Stimulated activated CD4-positive, alpha-beta T cell treated with anti-CD3 and anti-CD28 coated beads, Interleukin-1b, Interleukin-23, amount 100 ng/mL, for 24 hours (primary cell): ENCODE measurements around the gene DTYMK.
"Not testable (repeated sequence)": the region's sequence is repeated elsewhere in the genome, so short reads cannot be mapped to it uniquely, and the experiment has no call there.

Experiments used
- DNase-seq, 4 experiments: peaks; one replicate each; pipeline ENCODE4 v3.0.0-alpha.2; 2020; ENCODE audit warnings: low read depth in 4 of 4, low spot score in 1 of 4

Gene DTYMK

DNA sequence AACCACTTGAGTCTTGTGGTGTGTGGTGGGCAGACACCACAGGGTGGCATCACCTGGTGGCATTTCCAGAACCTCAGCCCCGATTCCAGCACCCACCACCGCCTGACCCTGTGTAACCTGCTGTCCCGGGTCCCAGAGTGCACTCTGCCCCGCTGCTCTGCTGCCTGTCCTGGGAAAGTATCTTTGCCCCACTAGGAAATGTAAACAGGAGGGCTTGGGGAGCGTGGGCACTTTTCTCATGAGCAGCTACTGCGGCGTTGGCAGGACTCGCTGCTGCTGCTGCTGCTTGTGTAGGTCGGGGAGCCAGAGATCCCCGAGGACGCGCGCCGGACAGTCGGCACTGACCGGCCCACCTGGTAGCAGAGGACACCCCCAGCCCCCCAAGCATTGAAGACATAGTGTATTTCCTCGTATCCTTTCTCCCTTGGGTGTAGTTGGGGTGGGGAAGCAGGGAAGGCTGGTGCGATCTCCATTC lies 13.4 kb downstream of the DTYMK start:
- no peak for DNase-seq

DNA sequence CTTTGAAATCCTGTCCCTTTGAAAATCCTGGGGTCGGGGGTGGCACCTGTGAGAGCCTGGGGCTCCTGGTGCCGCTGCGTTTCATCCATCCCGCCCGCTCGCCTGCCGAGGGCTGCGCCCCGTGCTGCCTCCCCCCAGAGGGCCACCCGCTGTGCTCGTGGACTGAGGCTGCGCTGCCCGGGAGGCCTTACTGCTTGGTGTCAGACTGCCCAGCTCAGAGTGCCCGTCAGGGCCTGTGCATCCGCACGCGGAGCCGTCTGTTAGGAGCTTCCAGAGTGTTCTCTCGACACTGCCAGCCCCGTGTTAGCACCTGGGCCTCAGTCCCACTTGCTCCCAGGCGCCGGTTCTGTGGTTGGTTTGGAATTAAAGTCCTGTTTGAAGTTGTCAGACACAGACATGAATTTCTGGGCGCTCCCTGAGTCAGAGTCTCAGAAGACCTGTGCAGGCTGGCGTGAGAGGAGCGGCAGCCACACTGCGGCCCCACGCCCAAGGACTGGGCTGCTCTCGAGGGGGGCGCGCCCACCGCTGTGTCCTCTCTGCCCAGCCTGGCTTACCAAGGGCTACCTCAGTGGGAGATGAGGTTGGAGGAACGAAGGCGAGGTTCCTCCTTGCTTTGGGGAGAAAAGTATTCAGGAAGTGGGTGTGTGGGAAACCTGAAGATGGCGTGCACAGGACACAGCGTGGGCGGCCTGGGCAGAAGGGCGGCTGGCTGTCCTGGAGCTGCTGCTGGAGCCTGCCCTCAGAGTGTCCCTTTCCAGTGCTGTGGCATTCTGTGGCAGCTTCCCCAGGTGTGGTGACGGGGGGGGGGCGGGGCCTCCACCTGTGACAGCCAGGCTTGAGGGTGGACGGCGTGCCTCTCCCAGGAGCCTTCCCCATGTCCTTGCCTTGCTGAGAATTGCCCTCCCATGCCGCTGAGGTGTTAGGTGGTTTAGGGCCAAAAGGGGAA lies 14.1 kb downstream of the DTYMK start:
- no peak for DNase-seq

DNA sequence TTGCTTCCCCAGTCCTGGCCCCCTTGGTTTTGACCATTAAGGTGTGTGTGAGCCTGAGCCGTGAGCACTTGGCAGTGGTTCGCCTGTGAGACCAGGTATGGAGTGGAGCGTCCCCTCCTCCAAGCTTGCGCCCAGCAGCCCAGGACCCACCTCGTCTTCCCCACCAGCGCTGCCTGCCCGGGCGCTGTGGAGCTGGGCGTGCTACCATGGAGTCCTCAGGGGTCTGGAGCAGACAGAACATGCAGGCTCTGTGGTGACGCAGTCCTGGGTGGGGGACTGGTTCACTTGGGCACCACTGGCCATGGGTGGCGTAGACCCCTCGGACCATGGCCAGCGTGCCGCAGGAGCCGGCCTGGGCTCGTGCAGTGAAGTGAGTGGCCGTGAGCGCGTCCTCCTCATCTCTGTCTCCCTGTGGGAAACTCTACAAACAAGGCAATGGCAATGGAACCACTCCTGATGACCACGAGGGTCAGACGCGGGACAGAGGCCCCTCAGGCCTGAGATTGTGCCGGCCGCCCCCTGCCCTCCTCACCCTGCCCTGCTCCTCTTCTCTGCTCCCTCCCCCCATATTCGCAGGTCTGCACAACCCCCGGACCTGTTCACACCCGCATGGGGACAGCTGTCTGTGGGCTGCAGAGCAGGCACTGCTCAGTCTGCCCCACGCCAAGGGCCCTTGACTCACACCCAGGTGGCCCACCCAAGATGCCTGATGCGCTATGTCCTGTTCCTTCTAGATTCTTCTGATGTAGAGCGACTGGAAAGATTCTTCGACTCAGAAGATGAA lies 15.0 kb downstream of the DTYMK start:
- no peak for DNase-seq

DNA sequence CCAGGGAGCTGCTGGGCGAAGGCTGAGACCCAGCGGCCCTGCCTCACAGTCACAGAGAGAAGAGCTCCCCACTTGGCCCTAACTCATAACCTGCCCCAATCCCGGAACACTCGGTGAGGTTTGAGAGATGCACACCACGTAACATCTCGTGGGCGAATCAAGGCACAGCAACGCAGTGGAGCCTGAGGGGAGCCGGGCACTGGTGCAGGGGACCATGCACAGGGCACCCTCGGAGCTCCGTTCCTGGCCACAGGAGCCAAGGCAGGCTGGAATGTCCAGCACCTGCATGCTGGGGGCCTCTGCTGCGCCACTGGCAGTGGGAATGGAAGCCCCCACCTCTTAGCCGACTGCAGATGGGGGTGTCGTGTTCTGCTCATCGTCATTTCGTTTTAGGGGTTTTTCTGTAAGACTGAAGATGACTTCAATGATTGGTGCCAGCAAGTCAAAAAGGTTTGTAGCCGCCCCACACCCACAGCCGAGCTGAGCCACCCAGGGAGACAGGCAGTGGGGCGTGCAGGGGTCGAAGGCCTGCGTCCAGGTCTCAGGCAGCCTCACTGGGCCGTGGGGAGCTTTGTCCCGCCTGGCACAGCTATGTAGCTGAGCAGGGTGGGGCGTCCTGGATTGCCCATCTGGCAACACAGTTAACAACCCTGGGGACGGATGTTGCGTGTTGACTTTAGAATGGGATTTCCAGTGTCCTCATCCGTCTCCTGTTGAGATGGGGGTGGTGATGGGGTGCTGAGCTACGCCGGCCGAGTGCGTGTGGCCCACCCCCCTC lies 16.1 kb downstream of the DTYMK start:
- no peak for DNase-seq

DNA sequence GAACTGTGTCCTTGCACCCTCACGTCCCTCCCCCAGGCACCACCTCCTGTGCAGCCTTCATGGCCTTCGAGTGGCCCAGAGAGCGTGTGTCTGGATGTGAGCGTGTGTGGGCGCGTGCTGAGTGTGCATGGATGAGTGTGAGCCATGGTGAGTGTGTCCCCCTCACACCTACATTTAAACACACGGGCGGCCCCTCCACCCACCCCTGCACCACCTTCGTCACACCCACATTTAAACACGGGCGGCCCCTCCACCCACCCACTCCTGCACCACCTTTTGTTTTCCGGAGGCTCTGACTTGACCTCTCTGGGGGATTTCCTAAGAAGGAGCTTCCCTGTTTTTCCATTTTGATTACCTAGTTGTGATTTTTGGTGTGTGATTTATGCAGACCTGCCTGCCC lies 17.8 kb downstream of the DTYMK start:
- no peak for DNase-seq

DNA sequence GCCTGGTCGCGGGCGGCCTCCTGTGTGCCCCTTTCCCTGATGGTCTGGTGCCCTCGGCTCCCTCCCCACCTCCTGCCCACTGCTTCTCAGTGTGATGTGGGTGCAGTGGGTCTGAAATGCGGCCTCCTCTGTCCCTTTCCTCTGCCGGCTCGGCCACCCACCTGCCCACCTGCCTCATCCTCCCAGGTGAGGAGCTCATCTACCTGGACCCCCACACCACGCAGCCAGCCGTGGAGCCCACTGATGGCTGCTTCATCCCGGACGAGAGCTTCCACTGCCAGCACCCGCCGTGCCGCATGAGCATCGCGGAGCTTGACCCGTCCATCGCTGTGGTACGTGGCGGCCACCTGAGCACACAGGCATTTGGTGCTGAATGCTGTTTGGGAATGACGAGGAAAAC lies 18.3 kb downstream of the DTYMK start:
- no peak for DNase-seq

DNA sequence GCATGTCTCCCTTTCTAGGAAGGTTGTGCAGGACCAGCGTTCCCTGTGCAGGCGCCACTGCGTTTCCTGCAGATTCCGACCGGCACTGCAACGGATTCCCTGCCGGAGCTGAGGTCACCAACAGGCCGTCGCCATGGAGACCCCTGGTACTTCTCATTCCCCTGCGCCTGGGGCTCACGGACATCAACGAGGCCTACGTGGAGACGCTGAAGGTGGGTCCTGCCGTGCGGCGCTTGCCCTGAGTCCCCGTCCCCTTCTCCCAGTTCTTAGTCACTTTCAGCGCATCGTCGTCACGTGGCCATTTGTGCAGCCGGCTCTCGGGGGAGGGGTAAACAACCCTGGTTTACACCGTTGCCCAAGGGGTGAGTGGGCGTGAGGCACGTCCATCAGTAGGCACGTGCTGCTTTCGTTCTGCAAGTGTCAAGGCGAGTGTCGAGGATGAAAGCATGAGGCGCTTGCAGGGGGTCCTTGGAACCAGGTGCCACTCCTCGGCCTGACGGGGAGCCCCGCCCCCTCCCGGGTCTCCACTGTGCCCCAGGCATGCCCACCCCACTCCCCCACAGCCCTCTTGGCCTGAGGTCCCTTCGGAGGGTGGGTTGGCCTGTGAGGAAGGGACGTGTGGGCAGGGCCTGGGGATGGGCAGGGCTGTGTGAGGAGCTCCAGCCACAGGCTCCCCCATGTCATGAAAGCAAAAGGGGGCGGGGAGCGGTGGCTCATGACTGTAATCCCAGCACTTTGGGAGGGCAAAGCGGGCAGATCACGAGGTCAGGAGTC lies 19.8 kb downstream of the DTYMK start:
- no peak for DNase-seq

DNA sequence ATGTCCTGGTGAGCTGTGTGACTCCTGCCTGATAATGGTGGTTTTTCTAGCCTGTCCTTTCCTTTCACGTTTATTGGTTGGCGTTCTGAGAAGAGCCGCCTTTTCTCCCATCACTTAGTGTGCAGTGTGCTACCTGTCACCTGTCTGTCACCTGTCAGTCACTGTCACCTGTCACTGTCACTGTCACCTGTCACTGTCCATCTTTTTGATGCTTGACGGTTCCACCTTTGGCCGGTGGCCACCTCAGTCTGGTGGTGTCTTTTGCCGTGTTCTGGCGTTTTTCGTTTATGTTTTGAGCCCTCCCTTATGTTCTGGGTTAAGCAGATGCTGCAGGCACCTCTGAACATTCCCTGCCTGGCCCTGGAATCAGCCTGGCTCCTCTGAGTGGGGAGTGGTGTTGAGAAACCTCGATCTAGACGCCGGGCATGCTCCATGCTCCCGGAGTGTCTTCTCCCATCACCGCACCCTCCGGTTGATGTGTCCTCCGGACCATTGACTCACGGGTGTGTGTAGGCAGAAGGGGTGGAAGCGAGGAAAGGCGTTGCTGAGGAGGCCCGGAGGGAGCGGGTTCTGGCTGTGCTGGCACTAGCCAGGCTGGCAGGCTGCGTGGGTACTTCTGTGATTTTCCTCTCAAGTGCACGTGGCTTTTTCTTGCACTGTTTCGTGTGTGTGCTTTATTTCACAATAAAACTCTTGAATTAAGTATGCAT lies 20.7 kb downstream of the DTYMK start:
- no peak for DNase-seq

DNA sequence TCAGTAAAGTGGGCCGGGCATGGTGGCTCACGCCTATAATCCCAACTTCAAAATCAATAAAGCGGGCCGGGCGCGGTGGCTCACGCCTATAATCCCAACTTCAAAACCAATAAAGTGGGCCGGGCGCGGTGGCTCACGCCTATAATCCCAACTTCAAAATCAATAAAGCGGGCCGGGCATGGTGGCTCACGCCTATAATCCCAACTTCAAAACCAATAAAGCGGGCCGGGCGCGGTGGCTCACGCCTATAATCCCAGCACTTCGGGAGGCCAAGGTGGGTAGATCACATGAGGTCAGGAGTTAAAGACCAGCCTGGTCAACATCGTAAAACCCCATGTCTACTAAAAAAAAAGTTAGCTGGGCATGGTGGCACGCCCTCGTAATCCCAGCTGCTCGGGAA lies 23.9 kb downstream of the DTYMK start:
- not testable (repeated sequence) for DNase-seq

DNA sequence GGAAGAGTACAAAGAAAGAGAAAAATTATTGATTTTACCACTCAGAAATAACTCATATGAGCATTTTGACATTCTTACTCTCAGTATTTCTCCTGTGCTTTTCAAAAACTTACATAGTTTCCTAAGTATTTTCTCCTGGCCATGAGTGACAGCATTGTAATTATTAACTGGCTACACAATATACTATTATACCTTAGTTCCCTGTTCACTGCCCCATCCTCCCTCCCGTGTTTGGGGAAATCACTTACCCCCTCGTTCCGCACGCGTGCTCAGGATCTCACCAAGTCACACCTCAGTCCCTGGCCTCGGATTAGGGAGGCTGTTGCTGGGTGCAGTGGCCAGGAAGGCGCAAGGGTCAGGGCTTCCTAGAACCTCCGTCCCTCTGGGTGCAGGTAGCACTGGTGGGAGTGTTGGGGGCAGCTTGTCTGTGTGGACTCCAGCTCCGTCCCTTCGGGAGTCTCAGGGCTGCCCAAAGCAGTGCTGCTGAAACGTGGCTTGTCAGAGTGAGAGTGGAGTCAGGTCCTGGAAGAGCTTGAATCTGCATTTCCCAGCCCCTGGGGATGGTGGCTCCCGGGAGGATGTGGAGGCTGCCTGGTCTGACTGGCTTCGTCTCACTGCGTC lies 25.9 kb downstream of the DTYMK start:
- no peak for DNase-seq

DNA sequence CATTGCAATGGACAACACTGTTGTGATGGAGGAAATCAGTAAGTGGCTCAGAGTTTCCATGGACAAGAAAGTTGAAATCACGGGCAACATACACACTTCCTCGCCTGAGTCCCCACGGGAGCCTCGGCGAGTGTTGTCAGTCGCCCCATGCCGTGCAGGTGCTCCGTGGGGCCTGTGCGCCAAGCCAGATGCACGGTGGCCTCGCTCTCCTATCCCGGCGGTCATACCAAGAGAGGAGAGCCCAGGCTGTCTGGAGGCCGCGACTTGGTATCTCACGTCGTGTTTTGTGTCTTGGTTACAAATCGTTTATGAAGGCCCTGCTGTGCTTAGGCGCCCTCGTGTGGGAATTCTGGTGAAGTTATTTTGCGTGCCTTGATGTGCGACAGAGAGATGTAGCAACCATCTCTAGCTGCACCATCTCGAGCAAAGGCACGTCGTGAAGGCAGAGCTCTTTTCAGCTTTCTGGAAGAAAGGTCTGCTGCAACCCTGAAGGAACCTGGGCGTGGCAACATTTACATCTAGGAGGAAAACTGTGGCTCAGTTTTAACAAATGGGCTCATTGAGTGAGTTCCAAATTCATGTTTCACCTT lies 27.4 kb downstream of the DTYMK start:
- peak in 1 of 4 experiments; percentile 14 for DNase-seq

DNA sequence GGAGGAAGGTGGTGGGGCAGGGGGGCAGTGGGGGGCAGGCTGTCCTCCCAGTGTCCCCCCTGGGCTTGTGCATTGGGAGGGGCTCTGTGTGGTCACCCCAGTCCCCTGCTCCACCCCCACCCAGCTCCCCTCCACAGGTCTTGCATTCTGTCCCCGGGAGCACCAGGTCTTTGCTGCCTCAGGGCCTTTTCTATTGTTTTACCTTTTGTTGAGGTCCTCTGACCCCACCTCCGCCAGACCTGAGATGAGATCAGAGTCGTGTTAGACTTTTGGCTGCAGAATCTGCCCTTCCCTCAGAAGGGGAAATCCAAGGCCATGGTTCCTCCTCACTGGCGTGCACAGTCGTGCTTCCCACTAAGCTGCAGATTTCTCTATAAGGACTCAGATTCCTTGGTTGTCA lies 28.3 kb downstream of the DTYMK start:
- DNase-seq: no peak

DNA sequence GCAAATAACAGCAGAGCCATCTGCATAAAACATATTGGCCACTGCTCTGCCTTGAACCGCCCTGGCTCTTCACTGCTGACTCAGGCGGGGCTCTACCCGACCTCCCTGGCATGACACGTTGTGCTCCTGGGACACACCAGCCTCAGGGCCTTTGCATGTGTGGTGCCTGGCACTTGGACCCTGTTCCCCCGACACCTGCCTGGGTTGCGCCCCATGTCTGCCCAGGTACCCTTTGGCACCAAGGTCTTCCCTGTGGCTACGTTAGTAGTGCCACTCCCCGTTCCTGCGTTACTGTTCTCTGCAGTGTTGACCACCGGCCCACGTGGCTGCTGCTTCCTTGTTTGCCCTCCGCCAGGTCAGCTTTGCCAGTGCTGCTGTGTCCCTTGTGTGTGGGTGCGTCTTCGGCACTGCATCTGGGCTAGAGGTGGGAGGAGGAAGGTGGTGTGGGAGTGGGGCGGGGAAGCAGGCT lies 28.8 kb downstream of the DTYMK start:
- DNase-seq: no peak

DNA sequence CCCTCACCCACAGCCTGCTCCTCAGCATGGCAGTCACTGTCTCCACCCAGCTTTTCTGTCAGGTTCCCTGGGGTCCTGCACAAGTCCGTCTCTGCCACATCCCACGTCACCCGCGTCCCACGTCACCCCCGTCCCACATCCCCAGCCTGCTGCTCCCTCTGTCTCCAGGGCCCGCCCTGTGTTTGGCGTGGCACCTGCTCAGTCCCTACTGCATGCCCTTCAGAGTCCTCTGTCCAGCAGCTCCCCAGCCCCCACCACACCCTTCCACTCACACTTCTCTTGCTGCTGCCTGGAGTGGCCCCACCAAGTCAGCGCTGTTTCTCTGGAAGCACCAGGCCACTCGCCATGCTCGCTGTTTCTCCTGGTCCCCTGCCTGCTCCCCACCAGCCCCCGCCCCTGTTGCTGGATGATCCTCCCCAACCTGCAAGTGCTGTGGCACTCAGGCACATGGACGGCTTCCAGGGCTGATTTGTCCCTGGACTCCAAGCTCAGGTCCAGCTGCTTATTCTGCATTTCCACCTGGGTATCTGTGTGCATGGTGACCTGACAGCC lies 30.3 kb downstream of the DTYMK start:
- no peak for DNase-seq

DNA sequence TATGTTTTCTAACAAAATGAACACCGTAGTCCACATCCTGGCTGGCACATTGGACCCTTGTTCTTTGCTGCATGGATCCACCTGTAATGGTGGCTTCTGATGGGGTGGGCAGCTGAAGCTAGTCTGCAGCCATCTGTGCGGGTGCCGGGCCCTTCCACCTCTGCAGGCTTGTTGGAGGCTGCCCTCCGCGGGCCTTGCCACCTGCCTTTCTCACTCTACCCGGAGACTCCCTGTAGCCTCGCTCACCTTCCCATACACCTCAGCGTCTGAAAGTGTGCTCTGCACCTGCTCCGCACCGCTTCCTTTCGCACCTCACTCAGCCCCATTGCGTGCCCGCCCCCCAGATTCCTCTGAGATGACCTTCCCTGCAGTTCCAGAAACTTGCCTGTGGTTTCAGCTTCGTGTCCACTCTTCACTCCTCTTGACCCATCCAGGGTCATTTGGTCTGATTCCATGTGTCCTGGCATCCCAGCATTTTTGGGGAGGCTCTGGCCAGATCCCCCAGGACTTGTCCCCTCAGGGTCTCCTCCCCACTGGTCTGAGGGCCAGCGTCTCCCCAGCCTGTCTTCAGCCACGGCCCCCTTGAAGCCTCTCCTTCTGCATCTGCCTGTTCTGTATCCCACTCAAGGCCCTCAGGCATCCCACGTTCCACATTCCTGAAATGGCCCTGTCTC lies 31.0 kb downstream of the DTYMK start:
- DNase-seq: no peak

DNA sequence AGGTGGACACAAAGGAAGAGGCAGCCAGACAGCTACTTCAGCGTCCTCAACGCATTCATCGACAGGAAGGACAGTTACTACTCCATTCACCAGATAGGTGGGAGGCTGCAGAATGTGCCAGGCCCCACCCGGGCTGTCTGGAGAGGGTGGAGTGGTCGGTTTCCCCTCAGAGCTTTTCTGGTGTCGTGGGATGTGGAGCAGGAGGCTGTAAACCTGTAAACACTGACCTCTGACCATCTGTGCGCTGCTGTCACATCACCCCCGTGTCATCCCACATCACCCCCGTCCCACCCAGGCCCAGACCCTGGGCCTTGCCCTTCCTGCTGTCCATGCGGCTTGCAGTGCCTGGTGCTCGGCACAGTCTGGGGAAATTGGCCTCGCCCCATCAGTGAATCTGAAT lies 32.1 kb downstream of the DTYMK start:
- no peak for DNase-seq

DNA sequence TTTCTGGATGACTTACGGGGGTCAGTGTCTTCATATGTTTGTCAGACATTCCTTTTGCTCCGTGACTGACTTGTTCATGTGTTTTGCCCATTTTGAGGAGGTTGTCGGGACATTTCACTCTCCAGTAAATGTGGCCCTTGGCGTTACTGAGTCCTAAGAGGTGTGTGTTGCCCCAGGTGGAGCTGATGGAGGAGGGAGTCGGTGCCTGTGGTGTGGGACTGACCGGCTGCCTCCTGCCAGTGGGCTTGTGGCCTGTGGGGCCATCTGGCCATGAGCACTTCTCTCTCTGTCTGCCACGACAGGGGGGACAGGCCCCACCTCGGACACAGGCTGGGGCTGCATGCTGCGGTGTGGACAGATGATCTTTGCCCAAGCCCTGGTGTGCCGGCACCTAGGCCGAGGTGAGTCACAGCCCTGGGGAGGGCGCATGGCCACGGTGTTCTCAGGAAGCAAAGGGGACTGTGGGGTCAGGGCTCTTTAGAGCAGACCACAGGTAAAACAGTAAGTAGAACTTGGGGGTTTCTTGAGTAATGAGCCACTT lies 33.3 kb downstream of the DTYMK start:
- DNase-seq: no peak

DNA sequence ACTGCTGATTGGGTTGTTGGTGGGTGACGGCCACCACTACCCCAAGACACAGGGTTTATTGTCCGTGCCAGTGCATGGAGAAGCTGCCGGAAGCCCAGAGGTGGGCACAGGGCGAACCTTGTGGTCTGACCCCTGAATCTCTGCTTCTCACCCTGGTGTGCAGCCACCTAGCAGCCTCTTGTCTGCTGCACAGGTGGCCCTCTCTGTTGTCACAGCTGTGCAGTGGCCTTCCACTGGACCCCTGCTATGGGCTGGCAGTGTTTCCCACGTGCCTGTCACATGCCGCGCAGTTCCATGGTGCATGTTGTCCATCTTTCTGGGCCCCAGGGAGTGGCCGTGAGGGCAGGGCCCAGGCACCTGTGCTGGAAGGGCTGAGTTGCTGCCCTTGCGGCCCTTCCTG lies 33.9 kb downstream of the DTYMK start:
- no peak for DNase-seq
